ENCODE data around the gene MYZAP.
A peak's percentile ranks its signal among the peaks of the same experiment; 100 is the strongest.
"Not testable (repeated sequence)": the region's sequence is repeated elsewhere in the genome, so short reads cannot be mapped to it uniquely, and the experiment has no call there.

Gene MYZAP

DNA sequence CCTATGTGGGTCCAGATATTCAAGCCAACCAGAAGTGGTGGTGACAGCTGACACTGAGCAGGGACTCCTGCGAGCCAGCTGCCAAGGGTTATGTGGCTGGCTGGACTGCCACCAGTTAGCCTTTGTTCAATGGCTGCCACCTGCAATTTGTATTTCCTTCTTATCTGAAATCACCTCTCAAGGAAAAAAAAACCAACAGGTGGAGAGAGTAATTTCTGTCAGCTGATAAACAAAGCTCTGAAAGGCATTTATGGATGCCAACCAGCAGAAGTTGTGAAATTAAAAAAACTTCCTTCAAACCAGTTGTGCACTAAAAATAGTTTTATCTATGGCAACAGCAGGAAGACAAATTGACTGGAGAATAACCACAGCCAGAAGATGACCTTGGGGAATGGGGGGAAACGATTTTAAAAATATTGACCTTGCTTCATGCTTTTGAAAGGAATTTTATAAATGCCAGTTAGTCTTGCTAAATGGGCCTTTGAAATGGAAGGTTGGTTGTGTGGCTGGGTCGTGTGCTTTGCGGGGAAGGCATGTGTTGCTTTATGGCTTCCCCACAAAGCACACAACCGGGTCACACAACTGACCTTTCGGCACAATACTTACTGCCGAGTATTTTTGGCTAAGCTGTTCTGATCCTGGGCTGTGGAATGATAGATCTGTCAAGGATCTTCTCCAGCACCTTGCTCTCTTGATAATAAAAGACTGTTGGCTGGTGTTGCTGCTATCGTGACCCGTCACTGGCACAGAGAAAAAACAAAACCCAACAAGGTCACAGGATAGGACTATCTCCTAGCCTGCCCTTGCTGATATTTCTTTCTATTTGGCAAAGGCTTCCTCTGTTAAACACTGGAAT lies 3.5 kb downstream of the MYZAP start:
- DNase-seq = peak; percentile 53

DNA sequence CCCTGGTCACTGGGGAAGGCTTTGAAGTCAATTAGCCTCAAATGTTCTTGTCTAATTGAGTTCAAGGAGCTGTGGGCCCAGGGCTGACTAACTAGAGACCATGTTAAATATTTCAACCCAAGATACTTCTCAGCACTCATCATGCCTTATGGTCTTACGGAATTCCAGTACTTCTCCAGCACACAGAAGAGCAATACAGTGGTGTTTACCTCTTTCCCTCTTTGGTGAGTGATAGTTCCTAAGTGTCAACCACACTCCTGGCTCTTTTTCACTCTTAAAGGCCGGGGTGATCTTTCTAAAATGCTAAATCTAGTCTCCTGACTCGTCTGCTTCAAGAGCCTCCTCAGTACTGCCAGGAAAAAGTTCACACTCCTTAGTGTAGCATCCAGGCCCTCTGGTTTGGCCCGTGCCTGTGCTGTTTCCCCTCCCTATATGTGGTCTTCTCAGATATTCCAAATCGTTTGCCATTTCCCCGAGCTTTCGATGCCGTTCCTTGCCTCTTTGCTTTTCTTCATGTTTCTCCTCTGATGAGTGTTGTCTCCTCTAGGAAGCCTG lies 4.7 kb downstream of the MYZAP start:
- no peak for DNase-seq

DNA sequence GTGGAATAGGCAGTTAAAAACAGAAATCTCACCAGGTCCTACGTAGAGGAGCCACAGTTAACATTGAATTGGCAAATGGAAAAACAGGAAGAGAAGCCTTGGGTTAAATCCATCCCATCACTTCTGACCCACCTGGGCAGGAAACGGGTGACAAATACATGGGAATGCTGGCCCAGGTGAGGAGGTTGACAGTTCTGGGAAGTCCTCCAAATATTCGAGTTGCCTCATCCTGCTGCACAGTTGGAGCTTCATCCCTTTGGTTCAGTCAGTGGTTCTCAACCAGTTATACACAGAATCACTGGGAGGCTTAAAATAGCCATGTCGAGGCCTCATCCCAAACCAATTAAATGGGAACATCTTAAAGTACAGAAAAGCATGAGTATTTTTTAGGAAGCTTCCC lies 5.3 kb downstream of the MYZAP start:
- DNase-seq = no peak

DNA sequence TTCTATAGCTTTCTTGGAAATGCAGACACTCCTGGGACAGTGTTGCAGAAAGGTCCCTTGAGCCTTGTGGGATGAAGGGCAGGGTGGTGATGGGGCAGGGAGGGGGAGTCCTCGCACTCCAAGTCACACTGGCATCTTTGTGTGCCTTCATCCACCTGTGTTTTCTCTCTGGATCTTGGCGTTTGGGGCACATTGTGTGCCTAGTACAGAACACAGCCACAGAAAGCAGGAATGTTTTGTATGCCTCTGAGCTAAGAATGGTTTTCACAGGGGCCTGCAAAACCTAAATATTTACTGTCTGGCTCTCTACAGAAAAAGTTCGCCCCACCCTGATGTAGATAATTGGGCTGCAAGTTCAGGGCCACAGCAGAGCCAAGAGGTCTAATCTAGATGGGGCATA lies 5.7 kb downstream of the MYZAP start:
- no peak for DNase-seq

DNA sequence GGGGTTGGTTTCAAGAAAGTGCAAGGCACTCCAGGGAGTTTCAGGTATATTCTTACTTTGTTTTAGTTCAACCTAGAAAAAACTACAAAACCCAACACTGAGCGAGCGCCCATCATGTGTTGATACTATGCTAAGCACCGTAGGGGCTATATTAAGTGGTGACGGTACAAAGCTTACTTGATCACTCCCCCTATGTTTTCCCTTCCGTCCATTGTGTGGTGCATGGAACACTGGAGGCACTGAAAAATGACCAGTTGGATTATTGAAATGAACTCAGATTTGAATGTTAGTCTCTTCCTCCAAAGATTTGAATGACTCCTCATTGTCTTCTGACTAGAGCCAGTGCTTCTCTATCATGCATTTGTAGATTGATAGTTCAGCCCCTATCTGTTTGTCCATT lies 6.6 kb downstream of the MYZAP start:
- no peak for DNase-seq

DNA sequence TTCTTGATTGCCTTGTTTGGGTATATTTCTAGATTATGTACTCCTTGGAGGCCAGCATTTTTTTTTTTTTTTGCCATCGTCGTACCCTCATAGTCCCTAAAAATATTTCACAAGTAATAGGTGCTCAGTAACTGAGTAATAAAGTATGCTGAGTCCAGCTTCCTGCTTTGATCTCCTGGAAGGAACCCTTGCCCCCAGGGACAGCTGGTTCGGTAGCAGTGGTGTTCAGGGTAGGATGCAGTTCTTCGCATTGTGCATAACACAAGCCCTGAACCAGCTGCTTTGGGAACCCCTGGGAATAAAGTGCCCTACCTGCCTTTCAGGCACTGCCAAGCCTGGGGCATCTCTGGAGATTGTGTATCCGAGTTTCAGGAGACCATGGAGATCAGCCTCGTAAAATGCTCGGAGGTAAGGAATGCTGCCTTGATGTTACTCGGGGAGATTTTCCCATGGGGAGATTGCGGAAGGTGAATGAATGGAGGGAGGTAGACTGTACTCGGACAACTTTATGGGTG lies 7.6 kb downstream of the MYZAP start:
- no peak for DNase-seq

DNA sequence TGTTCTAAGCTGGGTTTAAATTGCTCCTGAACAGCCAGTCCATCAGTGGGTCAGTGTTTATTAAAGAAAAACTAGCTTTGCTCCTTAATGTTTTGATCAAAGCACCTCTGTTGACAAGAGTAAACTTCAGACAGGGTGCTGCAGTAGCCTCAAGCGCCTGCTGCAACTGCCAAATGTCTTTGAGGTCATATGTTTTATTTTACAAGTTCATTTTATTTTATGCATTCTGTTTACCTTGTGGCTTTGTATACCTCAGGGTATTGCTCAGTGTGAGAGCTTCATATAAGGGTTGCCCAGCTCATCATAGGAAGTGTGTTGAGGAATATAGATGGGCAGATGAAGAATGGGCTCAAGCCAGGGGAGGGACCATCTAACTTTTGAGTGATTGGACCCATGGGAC lies 8.5 kb downstream of the MYZAP start:
- no peak for DNase-seq

DNA sequence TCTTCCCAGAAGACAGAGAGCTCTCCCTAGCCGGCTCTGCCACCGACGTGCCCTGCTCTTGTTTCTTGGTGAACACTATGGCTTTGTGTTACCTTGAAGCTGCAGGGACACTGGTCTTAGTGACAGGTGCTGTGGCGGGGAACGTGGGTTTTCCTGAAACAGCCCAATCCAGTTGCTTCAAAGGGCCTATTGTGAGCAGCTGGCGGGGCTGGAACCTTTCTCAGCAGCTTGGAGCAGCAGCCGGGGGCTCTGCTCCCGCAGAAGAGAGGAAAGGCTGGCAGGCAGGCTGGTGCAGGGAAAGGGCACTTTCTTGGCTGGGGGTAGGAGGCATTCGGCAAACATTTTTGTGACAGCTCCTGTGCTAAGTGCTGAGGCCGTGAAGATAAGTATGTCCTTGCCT lies 12.8 kb downstream of the MYZAP start:
- no peak for DNase-seq

DNA sequence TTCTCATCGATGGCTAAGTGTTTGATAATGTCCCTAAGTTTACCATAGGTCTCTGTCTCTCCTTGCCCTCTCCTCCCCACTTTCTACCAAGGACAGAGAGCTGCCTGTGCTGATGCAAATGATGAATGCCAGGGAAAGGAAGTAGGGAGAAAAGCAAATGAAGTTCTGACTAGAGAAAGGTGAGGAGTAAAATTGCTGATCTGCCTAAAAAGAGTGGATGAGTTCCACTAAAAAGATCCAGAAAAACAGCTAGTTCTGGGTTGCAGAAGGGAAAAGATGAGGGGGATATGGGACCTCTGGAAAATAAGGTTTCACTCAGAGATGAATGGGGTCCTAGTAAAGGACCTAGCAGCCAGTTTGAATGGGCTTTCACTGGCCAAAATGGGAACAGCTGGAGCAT lies 13.8 kb downstream of the MYZAP start:
- DNase-seq = no peak

DNA sequence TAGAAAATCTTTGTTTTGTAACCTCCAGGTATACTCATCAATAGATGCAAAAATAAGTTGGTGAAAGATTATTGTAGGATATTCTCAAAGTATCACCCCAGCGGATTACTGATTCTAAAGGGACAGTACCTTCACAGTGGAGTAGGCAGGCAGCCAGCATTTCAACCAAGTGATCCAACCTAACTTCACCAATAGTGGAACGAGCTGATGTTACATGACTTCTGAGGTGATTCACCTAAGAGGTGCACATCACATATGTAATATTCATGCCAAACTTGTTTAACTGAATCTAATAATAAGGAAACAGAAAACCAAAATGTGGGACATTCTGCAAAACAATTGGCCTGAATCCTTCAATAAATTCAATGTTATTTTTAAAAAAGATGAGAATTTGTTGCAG lies 14.3 kb downstream of the MYZAP start:
- DNase-seq = no peak

DNA sequence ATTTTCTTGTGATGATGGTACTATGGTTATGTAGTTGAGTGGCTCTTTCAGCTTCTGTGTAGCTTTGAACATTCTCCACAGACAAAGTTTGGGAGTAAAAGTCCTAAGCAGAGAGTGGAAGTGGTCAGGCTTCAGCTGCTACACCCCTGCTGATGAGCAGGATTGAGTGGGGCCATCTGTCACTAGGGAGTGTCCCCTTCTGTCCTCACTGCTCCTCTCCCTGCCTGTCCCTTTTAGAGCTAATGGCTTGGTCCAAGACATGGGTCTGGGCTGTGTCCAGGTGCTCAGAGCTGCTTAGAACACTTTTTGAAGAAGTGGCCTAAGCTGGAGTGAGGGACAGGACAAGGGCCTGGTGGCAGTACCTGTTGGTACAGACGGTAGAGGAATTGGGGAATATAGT lies 15.1 kb downstream of the MYZAP start:
- no peak for DNase-seq

DNA sequence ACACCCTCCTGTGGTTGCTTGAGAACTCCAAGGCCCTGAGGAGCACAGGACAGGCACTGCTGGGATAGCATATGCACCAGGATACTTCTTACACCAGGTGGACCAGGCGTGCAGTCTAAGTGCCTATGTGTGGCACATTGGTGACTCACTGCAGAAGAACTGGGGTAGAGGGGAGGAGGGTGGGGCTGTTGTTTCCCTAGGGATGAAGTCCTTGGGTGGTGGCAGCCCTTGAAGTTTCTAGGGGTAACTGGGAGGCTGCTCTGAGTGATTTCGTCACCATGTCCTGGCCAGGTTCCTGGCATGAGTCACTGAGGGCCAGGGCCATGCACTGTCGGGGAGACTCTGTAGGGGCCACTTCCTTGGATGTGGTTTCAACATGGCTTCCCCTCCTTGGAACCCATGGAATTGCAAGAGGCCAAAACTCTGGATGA lies 15.9 kb downstream of the MYZAP start:
- no peak for DNase-seq

DNA sequence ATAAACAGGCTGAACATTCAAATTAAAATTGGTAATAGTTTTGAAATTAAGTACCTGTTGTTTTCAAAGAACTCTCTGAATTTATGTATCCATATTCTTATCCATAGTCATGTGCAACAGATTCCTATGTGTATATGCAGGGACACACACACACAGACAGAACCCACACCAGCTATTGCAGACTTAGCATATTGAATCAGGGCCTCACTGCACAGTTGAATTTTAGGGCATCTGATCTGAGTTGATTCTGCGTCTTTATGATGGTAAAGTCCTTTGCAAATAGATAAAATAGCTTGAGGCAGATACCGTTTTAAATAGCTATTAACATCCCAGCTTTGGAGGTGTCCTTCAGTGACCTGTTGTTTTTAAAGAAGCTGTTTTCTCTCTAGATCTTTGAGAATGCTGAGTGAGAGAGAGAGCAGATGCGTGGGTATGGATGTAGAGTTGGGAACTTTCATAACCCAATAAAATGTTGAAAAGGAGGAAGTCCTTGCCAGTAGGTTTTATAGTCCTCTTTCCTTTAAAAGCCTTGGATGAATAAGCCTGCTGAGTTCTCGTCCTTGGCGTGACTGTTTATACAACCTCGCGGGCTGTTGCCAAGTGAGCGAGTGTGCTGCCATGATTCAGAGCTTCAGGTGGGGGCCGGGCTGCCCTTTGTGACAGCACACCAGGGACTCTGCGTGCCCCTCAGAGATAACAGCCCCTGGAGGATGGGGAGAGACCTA lies 18.3 kb downstream of the MYZAP start:
- no peak for DNase-seq

DNA sequence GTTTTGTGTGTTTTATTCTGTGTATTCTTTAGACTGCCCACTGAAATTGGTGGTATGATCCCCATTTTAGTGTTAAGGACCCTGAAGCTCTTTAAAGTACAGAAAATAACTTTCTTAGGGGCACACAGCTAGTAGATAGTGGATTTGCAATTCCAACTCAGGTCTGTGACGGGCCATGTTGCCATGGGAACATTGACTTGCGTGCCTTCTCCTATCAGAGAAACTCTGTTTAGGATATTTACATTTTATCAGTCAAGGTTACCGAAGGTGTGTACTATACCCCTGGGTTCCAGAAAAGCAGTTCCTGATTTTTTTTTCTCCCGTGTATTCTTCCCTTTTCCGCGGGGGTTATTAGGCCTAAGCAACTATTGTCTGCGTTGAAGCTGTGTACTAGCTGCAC lies 19.4 kb downstream of the MYZAP start:
- DNase-seq = no peak

DNA sequence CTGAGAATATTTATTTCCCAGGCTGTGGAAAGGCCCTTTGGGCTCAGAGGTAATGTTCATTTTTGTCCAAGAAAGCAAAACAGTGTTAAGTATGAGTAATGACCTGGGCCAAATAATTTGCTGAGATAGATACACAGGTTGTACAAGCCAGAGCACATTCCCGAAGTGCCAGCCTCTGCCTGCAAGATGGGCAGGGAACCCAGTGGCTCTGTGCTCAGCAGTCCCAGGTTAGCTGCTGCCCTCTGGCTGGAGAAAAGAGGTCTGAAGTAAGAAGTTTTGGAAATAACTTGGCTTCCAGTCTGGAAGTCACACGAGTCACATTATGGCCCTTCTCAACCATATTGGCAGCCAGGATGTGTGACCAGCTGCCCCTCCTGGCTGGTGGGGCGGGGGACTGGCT lies 20.2 kb downstream of the MYZAP start:
- DNase-seq = no peak

DNA sequence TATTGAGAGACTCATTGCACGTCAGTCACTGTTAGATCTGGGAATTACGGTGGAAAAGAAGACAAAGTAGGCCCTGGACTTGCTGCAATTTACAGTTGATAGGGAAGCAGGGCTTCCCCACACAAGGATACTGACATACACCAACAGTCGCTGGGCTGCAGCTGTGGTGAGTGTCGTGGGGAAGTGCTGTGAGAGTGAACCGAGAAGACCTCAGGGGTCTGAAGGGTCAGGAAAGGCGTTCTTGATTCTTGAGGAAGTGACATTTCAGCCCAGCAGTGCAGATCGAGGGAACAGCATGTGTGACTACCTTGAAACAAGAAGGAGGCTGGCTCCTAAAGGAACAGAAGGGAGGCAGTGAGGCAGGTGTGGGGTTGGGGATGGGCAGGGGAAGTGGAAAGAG lies 22.5 kb downstream of the MYZAP start:
- no peak for DNase-seq

DNA sequence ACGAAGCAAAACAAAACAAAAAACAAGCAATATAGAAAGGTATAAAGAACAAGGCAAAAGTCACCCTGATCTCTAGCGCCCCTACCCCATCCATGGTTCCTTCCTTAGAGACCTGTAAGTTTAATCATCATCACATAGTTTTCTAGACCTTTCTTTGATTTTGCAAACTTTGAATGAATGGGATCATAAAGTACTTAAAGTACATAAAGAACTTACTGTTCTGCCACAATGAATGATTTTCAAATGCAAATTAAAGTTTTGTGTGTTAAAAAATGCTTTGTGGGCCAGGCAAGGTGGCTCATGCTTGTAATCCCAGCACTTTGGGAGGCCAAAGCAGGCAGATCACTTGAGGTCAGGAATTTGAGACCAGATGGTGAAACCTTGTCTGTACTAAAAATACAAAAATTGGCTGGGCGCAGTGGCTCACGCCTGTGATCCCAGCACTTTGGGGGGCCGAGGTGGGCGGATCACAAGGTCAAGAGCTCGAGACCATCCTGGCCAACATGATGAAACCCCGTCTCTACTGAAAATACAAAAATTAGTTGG lies 24.3 kb downstream of the MYZAP start:
- DNase-seq = not testable (repeated sequence)

DNA sequence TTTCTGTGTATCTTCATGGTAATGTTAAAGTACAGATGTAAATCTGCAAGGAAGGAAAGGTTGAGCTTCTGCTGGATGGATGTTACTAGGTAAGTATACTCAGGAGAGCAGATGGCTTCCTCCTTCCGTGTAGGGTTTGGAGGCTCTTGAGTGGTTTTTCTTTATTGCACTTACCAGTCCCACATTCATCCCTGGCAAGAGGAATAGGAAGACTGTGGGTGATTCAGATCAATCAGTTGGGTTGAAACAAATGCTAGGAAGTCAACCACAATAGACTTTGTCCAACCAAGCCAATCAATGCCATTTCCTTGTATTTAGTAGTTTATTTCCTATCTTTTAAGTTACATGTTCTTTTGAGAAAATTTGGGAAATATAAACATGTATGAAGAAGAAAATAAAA lies 26.6 kb downstream of the MYZAP start:
- DNase-seq = no peak

DNA sequence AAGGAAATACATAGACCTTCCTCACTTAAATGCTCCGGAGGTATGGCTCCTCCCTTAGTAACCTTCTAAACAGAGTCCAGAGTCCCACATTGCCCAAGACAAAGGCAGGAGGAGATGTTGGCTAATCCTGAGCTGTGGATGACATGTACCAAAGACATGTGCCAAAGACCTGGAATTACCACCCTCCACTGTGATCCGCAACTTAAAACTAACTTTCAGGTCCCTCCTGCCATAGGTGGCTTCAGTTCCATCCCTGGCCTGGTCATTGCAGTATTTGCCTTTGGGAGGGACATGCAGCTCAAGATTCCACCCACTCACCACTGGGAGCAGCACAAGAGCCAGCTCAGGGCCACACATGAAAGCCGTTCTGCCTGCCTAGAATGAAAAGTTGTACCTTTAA lies 28.0 kb downstream of the MYZAP start:
- no peak for DNase-seq

DNA sequence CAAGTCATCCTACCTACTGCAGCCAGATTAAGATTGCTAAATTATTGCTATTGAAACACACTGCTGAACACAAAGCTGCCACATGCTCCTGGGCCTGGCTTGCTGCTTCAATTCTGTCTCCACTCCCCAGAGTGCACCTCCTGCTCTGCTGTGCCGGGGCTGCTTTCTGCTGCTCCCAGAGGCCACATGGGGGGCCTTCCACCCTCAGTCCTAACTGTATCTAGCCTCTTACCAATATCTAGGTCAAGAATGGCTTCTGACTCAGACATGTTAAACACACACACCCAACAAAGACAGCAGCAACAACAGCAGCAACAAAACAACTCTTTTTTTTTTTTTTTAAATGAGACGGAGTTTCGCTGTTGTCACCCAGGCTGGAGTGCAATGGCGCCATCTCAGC lies 33.0 kb downstream of the MYZAP start:
- DNase-seq = no peak

DNA sequence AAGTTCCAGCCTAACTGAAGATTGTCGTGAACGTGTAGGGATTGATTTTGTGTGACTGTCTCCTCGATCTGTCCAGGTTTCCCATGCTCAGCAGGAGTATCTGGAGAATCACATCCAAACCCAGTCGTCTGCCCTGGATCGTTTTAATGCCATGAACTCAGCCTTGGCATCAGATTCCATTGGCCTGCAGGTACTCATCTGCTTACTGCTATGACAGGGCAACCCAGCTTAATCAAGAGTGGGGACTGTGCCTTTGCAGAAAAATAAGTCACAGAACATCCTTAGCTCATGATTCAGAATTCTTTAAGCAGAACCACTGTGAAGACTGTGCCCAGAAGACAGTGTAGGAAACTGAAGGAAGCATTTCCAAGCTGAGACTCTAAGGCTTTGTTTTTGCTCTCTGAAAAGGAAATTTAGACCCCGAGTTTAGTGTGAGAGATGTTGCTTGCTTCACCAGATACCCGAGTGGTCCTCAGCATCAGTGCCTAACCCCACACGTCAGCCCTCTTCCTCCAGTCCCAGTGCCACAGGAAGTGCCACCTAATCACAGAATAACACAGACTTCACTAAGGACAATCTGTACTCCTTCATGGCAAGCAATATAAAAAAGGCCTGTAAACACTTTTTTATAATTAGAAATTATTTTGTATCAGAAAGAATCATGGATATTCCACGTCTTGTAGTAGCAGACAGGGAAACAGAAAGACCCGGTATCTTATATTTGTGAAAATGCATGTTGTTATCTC lies 34.2 kb downstream of the MYZAP start:
- no peak for DNase-seq

DNA sequence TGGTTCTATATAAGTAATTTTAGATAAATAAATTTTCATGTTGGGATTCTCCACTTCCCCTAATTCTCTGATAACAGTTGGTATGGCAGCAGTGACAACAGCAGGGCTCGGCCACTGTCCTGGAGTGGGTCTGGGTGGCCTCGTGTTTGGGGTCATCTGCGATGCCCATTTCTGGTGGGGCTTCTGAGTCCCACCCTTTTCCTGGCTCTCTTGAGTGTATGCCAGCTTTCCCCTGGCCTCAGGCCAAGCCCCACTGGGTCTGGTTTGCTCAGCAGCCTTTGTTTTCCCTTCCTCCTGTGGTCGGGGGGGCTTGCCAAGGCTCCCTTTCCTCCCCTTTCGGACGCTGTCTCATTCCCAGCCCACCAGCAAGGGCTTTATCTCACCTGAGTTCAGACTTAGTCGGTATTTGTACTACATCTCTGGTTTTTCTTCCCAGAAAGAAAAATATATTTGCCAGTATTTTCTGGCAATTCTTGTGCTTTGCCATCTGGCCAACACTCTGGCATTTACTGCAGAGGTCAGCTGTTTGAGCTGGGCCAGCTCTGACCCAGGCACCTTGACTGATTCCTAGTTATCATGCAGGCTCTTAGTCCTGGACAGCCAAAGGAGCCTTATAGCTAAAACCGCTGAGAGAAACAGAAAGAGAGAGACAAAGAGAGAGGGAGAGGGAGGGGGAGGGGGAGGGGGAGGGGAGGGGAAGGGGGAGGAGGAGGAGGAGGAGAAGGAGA lies 35.2 kb downstream of the MYZAP start:
- no peak for DNase-seq

All from NCI-H2029 (cell line).